Fibroblast of the aortic adventitia (primary cell): Measurements from ENCODE around the gene JAGN1. TPM values are rescaled to one million over a fixed set of nuclear protein-coding genes. Genes with fewer than 3 reads are reported as not detected.
"Not testable (repeated sequence)": the region's sequence is repeated elsewhere in the genome, so short reads cannot be mapped to it uniquely, and the experiment has no call there.

Source experiments
- DNase-seq: peaks from one replicate; pipeline ENCODE4 v3.0.0-alpha.2; 2010; ENCODE audit warnings: low read depth
- H3K4me3 ChIP-seq: 2 replicates; pipeline ENCODE4 v1.5.1; 2011; ENCODE audit warnings: low read depth, mild to moderate bottlenecking, control low read depth, low read length, moderate library complexity
- CTCF ChIP-seq: IDR thresholded peaks from 2 replicates; pipeline ENCODE4 v1.5.1; 2011; ENCODE audit warnings: mild to moderate bottlenecking, low read length, control low read depth, inconsistent platforms; ENCODE audit not compliant: insufficient read depth
- total RNA-seq: library from RNA; depleted of rRNA; stranded (reverse); fragments of >200 nt; gene quantifications from 2 replicates; pipeline ENCODE4 v1.2.3, GENCODE V29; 2012; ENCODE audit warnings: low replicate concordance

Gene JAGN1
- total RNA-seq, 1 donor: 25.8 TPM

- DNase-seq: no peak
- no peak for TF ChIP-seq CTCF
- H3K4me3 ChIP-seq: no peak overlapping the region
These were observed 37.9 kb upstream of the JAGN1 start for GRCh38 chr3:9852528-9852927.

- H3K4me3 ChIP-seq, DNase-seq: not testable (repeated sequence)
These were observed 36.0 kb upstream of the JAGN1 start for GRCh38 chr3:9854291-9854940.

- H3K4me3 ChIP-seq: no peak overlapping the region
- TF ChIP-seq CTCF: no peak
- DNase-seq: no peak
These were observed 34.8 kb upstream of the JAGN1 start for GRCh38 chr3:9855594-9855993.

GRCh38 chr3:9859530-9860025, 30.8 kb upstream of the JAGN1 start:
- H3K4me3 ChIP-seq: no peak overlapping the region
- no peak for DNase-seq
- TF ChIP-seq CTCF: no peak

- no peak overlapping the region for H3K4me3 ChIP-seq
- TF ChIP-seq CTCF: no peak
- no peak for DNase-seq
These were observed 29.2 kb upstream of the JAGN1 start for GRCh38 chr3:9861201-9861600.

- TF ChIP-seq CTCF: no peak
- DNase-seq: no peak
- H3K4me3 ChIP-seq: no peak overlapping the region
These were observed 28.7 kb upstream of the JAGN1 start for GRCh38 chr3:9861626-9862130.

GRCh38 chr3:9862391-9863057, 27.9 kb upstream of the JAGN1 start:
- TF ChIP-seq CTCF: peak; percentile 43
- H3K4me3 ChIP-seq: no peak overlapping the region
- no peak for DNase-seq
